Liver (tissue), 3 donors: ENCODE data around the gene TSGA10IP.

Source experiments
- CTCF ChIP-seq: fragments of 150-350 bp; IDR thresholded peaks from 2 replicates; pipeline ENCODE4 v1.5.1; 2017; ENCODE audit warnings: improper control_type of control experiment, low read depth, low read length; ENCODE audit not compliant: missing input control
- MAX ChIP-seq: IDR thresholded peaks from 2 replicates; pipeline ENCODE4 v1.6.1; 2016; ENCODE audit warnings: antibody characterized with exemption
- SP1 ChIP-seq: IDR thresholded peaks from 2 replicates; pipeline ENCODE4 v1.6.1; 2018; ENCODE audit warnings: antibody characterized with exemption, mild to moderate bottlenecking
- donor health status: healthy.
- donor health status: healthy.

DNA sequence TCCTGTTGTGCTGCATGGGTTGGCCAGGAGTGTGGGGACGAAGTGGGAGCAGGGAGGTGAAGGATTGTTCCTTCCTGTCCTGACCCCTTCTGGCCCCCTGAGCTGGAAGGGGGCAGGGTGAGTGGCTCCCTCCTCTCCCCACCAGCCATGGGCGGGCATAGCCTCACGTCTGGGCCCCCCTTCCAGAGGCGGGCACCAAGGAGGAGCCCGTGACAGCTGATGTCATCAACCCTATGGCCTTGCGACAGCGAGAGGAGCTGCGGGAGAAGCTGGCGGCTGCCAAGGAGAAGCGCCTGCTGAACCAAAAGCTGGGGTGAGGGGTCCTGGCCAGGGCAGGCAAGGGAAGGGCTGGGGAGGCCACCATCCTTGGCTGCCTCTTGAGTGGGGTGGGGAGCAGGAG lies 19.6 kb downstream of the TSGA10IP start:
- no peak for TF ChIP-seq MAX
- no peak for TF ChIP-seq CTCF
- no peak for TF ChIP-seq SP1
